Kidney (tissue), 14 donors: ENCODE data around the gene SOX5. TPM values are rescaled to one million over a fixed set of nuclear protein-coding genes. Genes with fewer than 3 reads are reported as not detected.

Experiments used
- DNase-seq, 5 donors: peaks; one replicate each; pipeline ENCODE4 v3.0.0-alpha.2; 2013 to 2020
- FAIRE-seq: peaks from 2 replicates; lab custom pipeline; 2012; peaks lifted over from hg19 to GRCh38; lab: Jason Lieb, UNC
- H3K27ac ChIP-seq, 2 donors: one replicate each; pipeline ENCODE4 v1.7.0; 2013; ENCODE audit warnings: low read depth in 2 of 2, low read length in 2 of 2, inconsistent platforms in 1 of 2
- H3K27me3 ChIP-seq: one replicate; pipeline ENCODE4 v1.7.1; 2013; ENCODE audit warnings: low read length, inconsistent platforms; ENCODE audit not compliant: control insufficient read depth, insufficient read depth
- H3K36me3 ChIP-seq, 3 donors: one replicate each; pipeline versions ENCODE4 v1.7.0 to v1.7.1; 2013; ENCODE audit warnings: low read length in 3 of 3, control low read depth in 1 of 3, inconsistent platforms in 1 of 3; ENCODE audit not compliant: insufficient read depth in 3 of 3, control insufficient read depth in 2 of 3
- H3K4me1 ChIP-seq, 3 donors: one replicate each; pipeline versions ENCODE4 v1.7.0 to v1.7.1; 2013; ENCODE audit warnings: low read length in 3 of 3, inconsistent platforms in 1 of 3, low read depth in 1 of 3; ENCODE audit not compliant: control insufficient read depth in 2 of 3, insufficient read depth in 2 of 3
- H3K4me3 ChIP-seq, 3 donors: one replicate each; pipeline versions ENCODE4 v1.7.0 to v1.8.1; 2013; ENCODE audit warnings: low read length in 3 of 3, control low read depth in 1 of 3, inconsistent platforms in 1 of 3
- H3K9ac ChIP-seq, 3 donors: one replicate each; pipeline versions ENCODE4 v1.7.0 to v1.7.1; 2013; ENCODE audit warnings: low read length in 3 of 3, control low read depth in 1 of 3, inconsistent platforms in 1 of 3
- H3K9me3 ChIP-seq, 3 donors: one replicate each; pipeline versions ENCODE4 v1.7.0 to v1.7.1; 2013; ENCODE audit warnings: low read length in 3 of 3, control low read depth in 1 of 3, inconsistent platforms in 1 of 3; ENCODE audit not compliant: control insufficient read depth in 2 of 3, insufficient read depth in 1 of 3
- intact Hi-C: fragments of 100-400 bp; cut with DNase I; formaldehyde crosslinking; loops from one replicate; pipeline ENCODE4 v1.11.1; 2022
- polyA plus RNA-seq: library from polyadenylated mRNA; stranded (reverse); fragments of 350-450 nt; fragmentation: Illumina TruSeq; extraction: RNeasy Lipid Tissue Mini Kit (QIAGEN cat#74804); gene quantifications from one replicate; pipeline ENCODE4 v1.2.3, GENCODE V29; 2014; ENCODE audit warnings: low read depth, low replicate concordance; ENCODE audit not compliant: insufficient read depth
- total RNA-seq: library from RNA; stranded (reverse); fragmentation: NEBNext Ultra II Directional; extraction: Animal tissue kit (Norgen Biotek cat#: 25700); gene quantifications from one replicate; pipeline ENCODE4 v1.2.1, GENCODE V29; 2021
- TF ChIP-seq, protein P1 (sequence below): IDR thresholded peaks from 3 replicates; pipeline ENCODE4 v1.5.1; 2012; ENCODE audit warnings: mild to moderate bottlenecking, moderate library complexity, borderline replicate concordance; ENCODE audit not compliant: insufficient read depth; ENCODE audit errors: extremely low read depth
- donor health status: control.
- donor health status: control.
- donor health status: control.
- donor health status: control.
- donor health status: control.
- donor health status: DM: yes; HTN: yes; CAD: no.
- donor health status: Normal renal cell carcinoma (clear cell type).

Gene SOX5
- total and polyA plus RNA-seq, 2 donors from 2014 or later = 0.54 to 10.8 TPM

DNA sequence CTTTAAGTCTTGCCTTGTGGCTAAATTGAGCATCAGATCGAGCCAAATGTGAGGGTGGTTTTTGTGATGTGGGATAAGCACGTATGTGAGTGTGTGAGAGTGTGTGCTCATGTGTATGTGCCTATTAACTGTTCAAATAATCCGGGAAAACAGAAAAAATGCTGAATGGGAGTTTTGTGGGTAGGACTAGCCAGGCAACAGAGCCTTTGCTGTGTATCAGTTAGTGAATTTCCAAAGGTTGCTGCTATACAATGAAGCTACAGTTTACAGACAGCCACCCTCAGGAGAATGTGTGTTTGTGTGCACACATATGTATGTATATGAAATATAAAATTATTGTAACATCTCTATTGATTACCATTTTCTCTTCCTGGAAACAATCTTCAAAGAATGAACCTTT, 154.0 kb downstream of the SOX5 start:
- DNase-seq (no peak), FAIRE-seq (no peak)
- Histone ChIP-seq H3K27me3 (no peaks in the 10 kb centered on the region), H3K9me3 (no peaks in the 10 kb centered on the region), H3K27ac (no peak overlapping the region), H3K4me3 (no peak overlapping the region), H3K36me3 (no peaks in the 10 kb centered on the region), H3K9ac (no peak overlapping the region), H3K4me1 (no peaks in the 10 kb centered on the region)
- intact Hi-C loops = no loop called here
- TF ChIP-seq, protein P1, sequence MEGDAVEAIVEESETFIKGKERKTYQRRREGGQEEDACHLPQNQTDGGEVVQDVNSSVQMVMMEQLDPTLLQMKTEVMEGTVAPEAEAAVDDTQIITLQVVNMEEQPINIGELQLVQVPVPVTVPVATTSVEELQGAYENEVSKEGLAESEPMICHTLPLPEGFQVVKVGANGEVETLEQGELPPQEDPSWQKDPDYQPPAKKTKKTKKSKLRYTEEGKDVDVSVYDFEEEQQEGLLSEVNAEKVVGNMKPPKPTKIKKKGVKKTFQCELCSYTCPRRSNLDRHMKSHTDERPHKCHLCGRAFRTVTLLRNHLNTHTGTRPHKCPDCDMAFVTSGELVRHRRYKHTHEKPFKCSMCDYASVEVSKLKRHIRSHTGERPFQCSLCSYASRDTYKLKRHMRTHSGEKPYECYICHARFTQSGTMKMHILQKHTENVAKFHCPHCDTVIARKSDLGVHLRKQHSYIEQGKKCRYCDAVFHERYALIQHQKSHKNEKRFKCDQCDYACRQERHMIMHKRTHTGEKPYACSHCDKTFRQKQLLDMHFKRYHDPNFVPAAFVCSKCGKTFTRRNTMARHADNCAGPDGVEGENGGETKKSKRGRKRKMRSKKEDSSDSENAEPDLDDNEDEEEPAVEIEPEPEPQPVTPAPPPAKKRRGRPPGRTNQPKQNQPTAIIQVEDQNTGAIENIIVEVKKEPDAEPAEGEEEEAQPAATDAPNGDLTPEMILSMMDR = no peak

DNA sequence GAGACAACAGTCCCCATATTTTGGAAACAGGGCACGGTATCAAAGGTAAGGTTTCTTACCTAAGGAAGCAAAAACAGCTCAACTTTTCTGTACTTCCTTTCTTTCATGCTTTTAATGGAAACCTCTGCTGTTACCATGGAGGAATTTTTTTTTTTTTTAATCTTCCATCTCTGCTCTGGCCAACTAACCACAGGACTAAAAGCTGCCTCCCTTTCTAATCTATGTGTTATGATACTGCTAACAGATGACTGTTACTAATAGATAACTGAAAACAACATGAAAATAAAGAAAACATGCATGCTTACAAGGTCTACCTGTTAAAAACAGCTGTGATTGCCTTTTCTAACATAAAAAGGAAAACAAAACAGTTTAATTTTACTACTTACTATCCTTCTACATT, 168.4 kb downstream of the SOX5 start:
- no peaks in the 10 kb centered on the region for H3K4me1 ChIP-seq
- DNase-seq (no peak), FAIRE-seq (no peak)
- H3K36me3 ChIP-seq = no peaks in the 10 kb centered on the region
- H3K27me3 ChIP-seq = no peaks in the 10 kb centered on the region
- intact Hi-C loops = no loop called here
- H3K27ac ChIP-seq = no peak overlapping the region
- no peaks in the 10 kb centered on the region for H3K9me3 ChIP-seq
- no peak overlapping the region for H3K9ac ChIP-seq
- no peak overlapping the region for H3K4me3 ChIP-seq
- TF ChIP-seq, protein P1 = no peak

DNA sequence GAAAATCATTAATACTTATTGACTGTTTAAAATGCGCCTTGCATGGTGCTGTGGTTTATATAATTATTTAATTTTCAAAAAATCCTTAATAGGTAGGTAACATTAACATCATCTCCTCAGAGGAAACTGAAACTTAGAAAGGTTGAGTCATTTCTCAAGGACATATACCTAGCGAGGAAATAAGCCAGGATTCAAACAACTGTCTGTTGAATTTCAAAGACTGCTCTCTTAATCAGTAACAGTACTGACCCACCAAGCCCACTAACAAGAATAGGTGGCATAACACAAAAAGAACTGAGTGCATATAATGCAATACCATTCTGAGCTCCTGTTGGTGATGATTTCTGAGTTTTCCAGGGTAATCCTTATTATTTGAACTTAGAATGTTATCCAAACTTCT, 174.3 kb downstream of the SOX5 start:
- intact Hi-C loops = no loop called here
- Histone ChIP-seq H3K27me3 (no peaks in the 10 kb centered on the region), H3K4me3 (no peak overlapping the region), H3K9me3 (no peaks in the 10 kb centered on the region), H3K36me3 (no peaks in the 10 kb centered on the region), H3K27ac (no peak overlapping the region), H3K4me1 (no peaks in the 10 kb centered on the region), H3K9ac (no peak overlapping the region)
- FAIRE-seq (no peak), DNase-seq (no peak)
- TF ChIP-seq, protein P1 = no peak
